ENCODE data around the gene FRMD5.
"Not testable (repeated sequence)": the region's sequence is repeated elsewhere in the genome, so short reads cannot be mapped to it uniquely, and the experiment has no call there.

Gene FRMD5

DNA sequence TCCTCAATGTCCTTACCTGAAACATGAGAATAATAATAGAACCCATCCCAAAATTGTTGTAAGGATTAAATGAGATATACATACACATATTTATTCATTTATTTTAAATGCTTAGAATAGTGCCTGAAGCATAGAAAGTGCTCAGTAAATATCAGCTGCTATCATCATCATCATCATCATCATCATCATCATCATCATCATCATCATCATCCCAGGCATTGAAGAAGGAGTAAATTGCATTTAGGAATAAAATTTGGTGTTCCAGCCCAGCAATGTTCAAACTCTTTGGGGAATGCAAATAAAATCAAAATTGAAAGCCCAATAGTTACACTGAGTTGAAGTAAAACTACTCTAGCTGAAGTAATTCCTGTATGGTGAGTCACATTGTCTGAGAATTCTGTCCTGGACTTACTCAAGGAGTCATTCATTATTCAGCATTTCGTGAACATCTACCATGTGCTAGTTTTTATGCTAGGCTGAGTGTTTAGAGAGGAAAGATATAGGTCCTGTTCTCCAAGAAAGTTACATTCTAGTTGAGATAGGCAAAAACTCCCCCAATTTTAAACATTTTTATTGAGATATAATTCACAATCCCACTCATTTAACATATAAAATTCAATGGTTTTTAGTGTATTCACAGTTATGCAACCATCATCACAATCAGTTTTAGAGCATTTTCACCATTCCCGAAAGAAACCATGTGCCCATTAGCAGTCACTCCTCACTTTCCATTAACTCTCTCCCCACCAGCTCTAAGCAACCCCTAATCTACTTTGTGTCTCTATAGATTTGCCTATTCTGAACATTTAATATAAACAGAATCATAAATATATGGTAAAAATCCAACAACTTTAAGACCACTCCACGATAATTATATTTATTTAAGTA is 107.2 kb downstream of the FRMD5 start:
- no peak for DNase-seq

DNA sequence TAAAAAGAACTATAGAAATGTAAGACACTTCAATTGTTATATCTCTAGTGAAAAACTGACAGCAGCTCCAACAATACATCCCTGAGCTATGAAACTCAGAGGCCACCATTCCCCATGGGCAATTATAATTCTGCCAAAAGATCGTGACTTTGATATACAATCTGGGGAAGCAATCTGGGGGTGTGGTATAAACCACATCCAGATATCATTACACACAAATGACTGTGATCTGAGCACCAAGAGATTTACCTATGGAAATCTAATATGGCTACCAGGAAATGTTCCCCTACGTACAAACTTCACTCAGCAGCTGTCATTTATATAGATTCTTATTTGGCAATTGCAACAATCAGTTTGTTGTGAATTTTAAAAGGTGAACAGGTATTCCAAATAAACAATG is 110.3 kb downstream of the FRMD5 start:
- DNase-seq: no peak

DNA sequence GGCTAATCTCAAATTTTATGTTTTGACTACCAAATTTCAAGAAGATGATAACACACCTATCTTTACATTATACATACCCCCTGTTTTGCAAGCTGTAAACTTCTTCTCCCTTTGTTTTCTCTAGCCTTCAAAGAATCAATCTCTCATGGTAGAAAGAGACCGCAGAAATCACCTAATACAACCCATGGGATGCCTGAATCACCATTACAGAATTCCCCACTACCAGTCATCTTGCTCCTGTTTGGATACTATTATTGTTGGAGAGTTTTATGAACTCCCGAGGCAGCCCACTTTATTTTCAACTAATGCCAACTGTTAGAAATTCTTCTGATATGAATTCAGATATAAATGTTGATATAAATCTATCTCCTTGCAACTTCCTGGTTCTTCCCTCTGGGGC is 110.9 kb downstream of the FRMD5 start:
- no peak for DNase-seq

DNA sequence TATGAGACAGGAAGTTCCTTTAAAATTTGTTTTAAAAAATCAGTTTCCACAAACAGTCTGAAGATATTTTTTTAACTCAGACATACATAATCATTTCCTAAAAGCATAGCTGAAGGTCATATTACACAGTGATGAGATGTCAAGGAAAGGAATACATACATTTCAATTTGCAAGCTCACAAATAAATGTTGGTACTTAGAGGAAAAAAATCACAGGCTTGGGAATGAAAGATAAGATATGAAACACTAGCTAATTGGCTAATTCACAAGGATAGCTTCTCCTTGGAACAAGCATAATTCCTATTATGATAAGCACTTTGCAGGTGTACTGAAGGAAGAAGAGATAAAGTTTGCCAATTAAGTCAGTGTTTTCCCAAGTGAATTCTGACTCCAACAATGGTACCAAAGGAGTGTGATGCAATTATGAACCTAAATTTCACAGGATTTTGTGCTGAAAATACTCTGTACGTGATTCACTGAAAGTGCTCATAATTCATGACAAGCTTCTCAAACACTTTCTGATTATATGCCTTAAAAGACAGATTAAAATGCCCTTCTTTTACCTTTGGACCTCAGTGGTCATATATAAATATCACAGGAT is 112.4 kb downstream of the FRMD5 start:
- no peak for DNase-seq

DNA sequence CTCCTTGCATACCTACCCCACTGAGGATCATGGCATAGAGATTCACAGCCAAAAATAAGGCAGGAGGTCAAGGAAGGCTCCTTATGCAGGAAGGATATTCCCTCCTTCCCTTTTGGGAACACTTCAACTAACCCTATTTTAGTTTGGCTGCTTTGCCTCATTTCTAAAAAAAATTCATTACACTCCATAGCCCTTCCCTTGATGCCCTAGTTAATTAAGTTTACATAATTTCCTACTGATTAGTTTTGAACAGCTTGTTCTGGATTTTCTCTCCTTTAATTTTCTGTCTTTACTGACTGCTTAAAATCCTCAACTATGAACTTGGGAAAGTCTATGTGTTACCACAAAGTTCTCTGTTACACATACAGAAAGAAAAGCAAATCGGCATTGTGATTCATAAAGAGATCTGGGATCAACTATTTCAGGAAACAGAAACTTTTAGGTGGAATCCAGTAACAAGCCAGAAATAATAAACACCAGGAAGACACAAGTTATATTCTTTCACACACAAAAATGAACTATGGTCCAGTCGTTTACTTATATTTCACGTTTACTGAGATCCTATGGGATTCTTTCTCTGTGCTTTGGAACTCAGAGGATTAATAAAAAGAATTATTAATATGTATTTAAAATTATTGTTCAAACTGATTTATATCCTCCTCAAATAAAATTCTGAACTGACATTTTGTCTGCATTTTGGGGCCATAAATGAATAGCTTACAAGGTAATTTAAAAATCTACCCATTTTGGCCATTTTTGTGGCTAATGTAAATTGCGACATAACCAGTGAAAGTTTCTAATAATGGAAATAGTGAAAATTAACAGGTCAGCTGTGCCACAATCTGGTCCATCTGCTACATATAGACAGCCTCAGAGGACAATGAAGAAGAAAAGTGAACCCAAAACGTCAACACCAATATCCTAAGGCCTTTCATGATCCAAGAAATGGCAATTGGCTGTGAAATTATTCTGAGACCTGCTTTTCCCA is 113.8 kb downstream of the FRMD5 start:
- DNase-seq: no peak

DNA sequence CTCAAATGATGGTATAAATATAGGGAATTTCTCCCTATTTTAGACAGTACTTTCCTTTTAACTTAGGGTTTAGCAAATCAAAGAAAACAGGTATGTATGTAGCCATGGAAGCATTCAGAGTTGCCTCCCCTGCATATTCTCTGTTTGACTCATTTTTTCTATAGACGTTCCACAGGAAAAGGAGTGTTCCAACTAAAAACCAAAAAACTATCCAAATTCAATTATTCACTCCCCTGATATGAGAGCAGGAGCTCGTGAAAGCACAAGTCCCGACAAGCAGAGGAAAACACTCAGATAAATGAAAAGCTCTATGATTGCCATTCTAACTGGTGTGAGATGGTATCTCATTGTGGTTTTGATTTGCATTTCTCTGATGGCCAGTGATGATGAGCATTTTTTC is 119.5 kb downstream of the FRMD5 start:
- DNase-seq: no peak

DNA sequence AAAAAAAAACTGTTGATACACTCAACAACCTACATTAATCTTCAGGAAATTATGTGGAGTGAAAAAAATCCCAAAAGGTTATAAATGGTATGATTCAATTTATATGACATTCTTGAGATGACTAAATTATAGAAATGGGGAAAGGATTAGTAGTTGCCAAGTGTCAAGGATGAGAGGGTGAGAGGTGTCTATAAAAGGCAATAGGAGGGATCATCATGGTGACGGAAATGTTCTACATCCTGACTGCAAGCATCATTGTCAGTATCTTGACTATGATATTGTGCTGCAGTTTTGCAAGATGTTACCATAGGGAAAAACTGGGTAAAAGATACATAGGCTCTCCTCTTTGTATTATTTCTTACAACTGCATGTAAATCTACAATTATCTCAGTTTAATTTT is 125.6 kb downstream of the FRMD5 start:
- no peak for DNase-seq

DNA sequence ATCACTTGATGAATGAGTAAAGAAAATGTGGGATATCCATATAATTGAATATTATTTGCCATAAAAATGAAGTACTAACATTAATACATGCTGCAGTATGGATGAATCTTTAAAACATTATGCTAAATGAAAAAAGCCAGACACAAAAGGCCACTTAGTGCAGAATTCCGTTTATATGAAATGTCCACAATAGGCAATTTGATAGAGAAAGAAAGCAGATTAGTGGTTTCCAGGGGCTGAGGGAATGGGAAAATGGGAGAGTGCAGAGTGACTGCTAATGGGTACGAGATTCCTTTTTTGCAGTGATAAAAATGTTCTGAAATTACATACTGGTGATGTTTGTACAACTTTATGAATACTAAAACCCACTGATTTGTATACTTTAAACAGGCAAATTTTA is 126.7 kb downstream of the FRMD5 start:
- DNase-seq: no peak

DNA sequence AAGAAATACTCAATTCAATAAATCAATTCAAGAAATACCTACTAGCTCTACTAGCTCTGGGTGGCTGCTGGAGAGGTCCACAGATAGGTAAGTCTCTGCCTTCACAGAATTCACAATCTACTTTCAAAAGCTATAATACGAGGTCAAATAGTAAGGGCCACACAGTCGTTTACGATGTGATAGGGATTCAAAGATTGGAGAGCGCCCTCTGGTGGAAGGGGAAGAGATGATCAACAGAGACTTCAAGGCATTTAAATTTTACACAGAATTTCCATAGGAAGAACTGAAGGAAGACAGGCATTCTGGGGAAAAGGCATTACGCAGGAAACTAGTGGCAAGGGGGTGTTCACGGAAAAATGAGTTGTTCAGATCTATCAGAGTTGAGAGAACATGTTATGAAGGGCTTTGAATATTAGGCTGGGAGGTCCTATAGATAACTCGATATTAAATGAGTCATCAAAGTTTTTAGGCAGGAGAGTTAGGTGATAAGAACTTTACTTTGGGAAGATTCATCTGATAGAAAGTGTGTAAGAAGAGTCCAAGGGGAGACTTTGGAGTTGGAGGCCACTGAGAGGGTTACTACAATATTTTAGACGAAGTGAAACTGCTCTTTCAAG is 128.8 kb downstream of the FRMD5 start:
- peak in 2 of 4 experiments; percentile 3 for DNase-seq

DNA sequence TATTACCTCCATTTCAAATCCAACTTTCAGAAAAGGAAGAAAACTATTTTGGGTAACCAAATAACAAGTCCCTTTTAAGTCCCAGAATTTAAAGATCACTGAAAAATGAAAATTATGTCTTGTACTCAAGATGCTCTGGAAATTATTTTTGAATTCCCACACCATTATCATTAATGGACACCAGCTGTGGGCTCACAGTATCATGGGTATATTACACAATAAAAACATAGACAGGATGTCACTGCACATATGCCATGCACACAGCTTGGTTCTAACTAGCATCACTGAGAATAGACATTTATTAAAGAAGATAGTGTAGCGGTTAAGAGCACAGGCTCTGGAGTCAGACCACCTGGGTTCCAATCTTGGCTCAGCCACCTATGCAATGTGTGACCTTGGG is 130.4 kb downstream of the FRMD5 start:
- DNase-seq: no peak

DNA sequence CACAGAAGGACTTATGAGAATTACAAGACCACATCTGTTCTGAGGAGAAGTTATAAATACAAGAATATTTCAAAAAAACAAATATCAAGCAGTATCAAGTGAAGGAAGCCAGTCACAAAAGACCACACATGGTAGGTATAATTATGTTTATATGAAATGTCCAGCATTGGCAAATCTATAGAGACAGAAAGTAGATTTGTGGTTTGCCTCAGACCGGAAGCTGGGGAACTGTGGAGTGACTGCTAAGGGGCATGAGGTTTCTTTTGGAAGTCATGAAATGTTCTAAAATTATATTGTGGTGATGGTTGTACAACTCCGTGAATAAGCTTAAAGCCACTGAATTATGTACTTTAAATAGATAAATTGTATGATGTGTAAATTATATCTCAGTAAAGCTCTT is 136.9 kb downstream of the FRMD5 start:
- no peak for DNase-seq

DNA sequence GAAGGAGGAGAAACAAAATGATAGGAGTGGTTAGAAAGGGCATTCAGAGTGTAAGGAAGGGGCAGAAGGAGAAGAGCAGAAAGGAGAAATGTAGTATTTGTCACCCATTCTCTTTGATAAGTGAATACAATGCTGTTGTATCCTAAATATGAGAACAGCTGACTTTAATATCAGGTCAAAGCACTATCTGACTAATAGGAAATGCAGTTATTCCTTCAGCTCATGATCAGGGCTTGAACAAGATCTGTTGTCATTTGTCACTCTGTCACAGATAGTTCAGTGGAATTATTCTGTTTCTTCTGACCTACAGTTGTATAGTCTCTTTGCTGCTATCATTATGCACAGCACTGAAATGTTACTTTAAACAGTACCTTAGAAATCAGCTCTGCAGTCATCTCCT is 149.4 kb downstream of the FRMD5 start:
- DNase-seq: no peak

DNA sequence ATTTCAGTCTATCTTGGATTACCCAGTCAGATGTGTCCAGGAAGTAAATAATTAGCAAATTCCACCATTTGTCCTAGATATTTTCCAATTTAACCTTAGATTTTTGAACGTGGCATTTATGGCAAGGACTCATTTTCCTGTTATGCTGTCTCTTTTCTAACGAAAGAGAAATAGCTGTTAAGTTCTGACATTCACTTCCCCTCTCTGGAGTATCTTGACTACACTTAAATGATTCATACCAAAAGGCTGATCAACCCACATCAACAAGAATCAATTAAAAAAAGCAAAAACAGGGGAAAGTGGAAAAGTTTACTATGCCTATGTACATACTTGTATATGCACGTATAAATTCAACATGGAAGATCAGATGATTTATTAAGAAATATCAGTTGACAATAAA is 149.9 kb downstream of the FRMD5 start:
- DNase-seq: no peak

DNA sequence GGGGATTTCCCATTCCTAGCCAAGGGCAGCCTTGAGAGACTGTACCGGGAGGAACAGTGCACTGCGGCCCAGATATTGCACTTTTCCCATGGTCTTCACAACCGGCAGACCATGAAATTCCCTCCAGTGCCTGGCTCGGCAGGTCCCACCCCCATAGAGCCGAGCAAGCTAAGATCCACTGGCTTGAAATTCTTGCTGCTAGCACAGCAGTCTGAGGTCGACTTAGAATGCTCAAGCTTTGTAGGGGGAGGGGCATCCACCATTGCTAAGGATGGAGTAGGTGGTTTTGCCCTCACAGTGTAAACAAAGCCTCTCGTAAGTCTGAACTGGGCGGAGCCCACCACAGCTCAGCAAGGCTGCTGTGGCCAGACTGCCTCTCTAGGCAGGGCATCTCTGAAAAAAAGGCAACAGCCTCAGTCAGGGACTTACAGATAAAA is 156.3 kb downstream of the FRMD5 start:
- DNase-seq: no peak

DNA sequence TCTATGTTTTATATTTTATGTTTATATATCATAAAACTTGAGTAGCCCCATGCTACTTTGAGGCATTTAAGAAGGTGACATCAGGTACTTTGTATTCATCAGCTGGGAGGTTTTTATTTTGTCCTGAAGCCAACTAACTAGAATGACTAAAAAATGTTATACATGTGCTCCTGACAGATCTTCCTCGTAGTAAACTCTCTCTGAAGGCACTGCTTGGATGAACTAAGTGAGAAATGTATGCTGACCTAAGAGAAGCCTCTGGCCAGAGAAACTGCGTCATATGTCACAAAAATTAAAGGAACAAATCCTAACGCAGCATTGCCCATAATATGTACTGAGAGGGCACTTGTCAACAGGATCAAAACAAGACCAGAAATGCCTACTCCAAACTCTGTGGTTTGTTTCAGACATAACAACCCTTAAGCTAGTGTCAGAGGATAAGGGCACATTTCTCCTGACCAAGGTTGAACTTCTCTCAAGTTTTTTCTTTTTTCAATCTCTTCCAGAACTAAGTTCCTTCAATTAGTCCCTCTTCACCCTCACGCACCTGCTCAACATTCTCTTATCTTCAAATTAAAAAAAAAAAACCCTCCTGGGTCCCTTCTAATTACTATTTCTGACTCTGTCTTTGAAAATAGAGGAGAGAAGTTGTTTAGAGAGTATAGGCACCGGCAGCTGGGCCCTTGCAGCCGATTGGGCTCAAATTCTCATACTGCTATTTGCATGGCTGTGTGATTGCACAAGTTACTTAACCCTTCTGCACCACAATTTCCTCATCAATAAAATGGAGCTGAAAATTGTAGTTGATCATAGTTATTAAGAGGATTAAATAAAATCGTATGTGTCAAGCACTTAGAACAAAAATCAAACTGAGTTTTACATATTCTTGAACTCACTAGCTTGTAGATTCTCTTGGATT is 159.0 kb downstream of the FRMD5 start:
- DNase-seq: no peak

DNA sequence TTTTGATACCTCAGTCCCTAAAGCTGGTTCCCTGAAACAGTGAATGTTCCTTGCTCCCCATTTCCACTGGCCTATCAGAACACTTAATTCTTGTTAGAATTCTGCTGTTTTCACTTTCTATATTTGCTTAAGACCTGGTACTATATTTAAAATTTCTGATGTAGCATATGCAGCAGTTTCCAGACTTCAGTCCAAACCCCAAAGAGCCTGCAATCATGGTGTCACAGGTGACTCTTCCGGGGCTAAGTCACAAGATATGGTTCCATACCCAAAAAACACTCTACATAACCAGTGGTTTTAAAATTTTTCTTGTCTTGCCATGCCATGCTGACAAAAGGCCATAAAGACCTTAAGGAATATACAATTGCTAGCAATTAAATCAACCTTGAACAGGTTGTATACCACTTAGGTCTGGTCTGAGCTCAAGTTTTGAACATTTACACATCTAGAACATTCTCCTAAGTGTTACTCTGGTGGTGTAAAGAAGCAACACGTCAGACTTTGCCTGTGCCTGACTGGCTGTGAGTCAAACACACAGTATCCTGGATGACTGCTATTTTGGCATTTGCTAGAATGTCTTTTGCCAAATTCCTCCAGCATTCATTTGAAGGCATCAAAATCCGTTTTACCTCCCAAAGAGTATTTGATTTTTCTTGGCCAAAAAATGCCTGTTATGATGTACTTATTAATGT is 160.0 kb downstream of the FRMD5 start:
- DNase-seq: no peak

DNA sequence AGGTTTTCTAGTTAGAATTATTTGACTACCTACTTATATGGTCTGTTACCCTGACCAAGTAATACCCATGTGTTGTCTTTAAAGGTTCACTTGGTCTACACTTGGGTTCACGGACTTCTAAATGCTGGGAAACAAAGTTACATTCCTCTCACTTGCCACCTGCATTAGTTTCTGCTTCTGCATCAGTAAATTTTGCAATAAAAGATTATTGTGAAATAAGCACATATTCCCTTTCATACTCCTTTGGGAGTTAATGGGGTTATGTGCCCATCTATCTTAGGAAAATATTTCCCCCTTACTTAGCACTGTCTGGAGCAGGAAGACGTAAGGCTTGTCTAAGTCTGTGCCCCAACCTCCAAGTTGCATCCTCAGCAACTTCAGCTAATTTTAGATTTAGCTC is 160.7 kb downstream of the FRMD5 start:
- DNase-seq: no peak

DNA sequence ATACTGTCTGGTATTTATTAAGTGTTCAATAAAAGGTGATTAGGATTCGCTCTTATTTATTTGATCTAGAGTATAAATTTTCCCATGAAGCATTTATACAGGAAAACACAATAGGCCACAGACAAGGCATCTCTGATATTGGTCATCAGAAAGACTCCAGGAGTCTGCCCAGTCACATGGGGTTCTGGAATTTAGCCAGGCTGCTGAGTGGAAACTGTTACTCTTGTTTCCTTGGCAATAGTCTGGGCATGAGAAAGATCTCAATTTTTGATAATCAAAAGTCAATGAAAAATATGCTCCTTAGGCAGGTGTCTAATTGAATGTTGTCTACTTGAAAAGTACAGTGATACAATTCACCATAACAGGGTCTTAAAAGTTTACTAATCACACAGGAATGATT is 161.2 kb downstream of the FRMD5 start:
- DNase-seq: no peak

DNA sequence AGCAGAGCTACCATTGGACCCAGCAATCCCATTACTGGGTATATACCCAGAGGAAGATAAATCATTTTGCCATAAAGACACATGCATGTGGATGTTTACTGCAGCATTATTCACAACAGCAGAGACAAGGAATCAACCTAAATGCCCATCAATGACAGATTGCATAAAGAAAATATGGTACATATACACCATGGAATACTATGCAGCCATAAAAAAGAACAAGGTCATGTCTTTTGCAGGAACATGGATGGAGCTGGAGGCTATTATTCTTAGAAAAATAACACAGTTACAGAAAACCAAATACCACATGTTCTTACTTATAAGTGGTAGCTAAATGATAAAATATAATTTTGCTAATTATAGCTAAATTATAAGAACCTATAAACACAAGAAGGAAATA is 162.3 kb downstream of the FRMD5 start:
- not testable (repeated sequence) for DNase-seq

DNA sequence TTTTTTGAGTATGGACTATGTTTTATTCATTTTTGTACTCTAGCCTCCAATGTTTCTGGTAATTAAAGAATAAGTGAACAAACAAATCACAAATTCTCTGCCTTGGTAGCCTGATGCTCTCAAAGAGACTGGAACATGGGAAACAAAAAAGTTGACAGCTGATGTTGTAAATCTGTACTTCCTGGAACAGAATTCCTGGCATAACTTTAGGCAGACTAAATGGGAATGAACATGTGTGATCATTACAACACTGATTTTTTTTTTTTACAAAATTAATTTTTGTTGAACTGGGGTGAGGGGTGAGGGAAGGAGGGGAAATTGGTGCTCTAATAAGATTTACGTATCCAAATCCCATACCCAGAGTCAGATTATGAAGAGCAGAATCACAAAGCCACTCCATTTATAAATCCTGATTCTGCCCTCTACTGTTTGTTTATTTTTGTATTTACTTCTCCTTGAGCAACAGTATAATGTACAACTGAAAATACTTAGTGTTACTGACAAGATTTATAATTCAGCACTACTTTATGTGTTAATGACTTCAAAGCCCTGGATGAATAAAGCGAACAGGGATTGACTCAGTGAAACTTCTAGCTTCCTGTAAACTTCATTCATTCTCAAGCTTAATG is 165.0 kb downstream of the FRMD5 start:
- DNase-seq: no peak

DNA sequence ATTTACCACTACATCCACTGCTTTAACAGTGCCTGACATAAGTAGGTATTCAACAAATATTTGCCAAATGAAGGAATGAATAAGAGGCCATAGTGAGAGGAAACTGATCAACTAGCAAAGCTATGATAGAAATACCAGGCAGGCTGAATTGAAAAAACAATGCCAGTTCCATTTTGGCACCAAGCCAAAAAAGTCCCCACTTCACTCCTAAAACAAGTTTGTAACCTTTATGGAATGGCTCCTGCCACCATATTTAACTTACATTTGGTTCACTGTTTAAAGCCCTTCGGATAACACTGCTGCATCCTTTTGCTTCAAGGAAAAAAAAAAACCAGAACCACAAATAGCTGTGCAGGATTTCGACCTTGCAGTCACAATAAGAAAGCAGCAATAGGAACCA is 166.1 kb downstream of the FRMD5 start:
- DNase-seq: no peak
